Mesenchymal stem cell (in vitro differentiated cells and primary cell): ENCODE data around the gene TMEM178A.

ENCODE experiments used
- DNase-seq: peaks from one replicate; pipeline ENCODE4 v3.0.0-alpha.2; 2013
- H2AFZ ChIP-seq: one replicate; pipeline ENCODE4 v1.6.1; 2013; ENCODE audit warnings: low read depth, mild to moderate bottlenecking, control low read depth, inconsistent platforms, low read length, moderate library complexity
- H2AK5ac ChIP-seq: 2 replicates; pipeline ENCODE4 v1.6.1; 2013; ENCODE audit warnings: low read length, moderate library complexity, mild to moderate bottlenecking, inconsistent platforms; ENCODE audit not compliant: severe bottlenecking
- H2BK120ac ChIP-seq: one replicate; pipeline ENCODE4 v1.6.1; 2013; ENCODE audit warnings: low read depth, mild to moderate bottlenecking, inconsistent platforms, low read length, moderate library complexity
- H2BK12ac ChIP-seq, 2 experiments: one replicate each; pipeline ENCODE4 v1.6.1; 2013; ENCODE audit warnings: inconsistent platforms in 2 of 2, low read length in 2 of 2, mild to moderate bottlenecking in 2 of 2, moderate library complexity in 2 of 2, control low read depth in 1 of 2
- H2BK15ac ChIP-seq: one replicate; pipeline ENCODE4 v1.6.1; 2013; ENCODE audit warnings: mild to moderate bottlenecking, low read depth, inconsistent platforms; ENCODE audit not compliant: poor library complexity, severe bottlenecking
- H2BK5ac ChIP-seq: 2 replicates; pipeline ENCODE4 v1.6.1; 2013; ENCODE audit warnings: low read depth, mild to moderate bottlenecking, low read length, control low read depth, inconsistent platforms; ENCODE audit not compliant: poor library complexity, severe bottlenecking
- H3K14ac ChIP-seq, 2 experiments: one replicate each; pipeline ENCODE4 v1.6.1; 2013; ENCODE audit warnings: inconsistent platforms in 2 of 2, low read length in 2 of 2, control low read depth in 1 of 2, mild to moderate bottlenecking in 1 of 2, moderate library complexity in 1 of 2
- H3K18ac ChIP-seq, 2 experiments: one replicate each; pipeline ENCODE4 v1.6.1; 2013; ENCODE audit warnings: inconsistent platforms in 2 of 2, low read length in 2 of 2, control low read depth in 1 of 2, low read depth in 1 of 2, mild to moderate bottlenecking in 1 of 2
- H3K23ac ChIP-seq, 2 experiments: one replicate each; pipeline ENCODE4 v1.6.1; 2013; ENCODE audit warnings: inconsistent platforms in 2 of 2, low read length in 2 of 2, mild to moderate bottlenecking in 2 of 2, moderate library complexity in 2 of 2, control low read depth in 1 of 2
- H3K27ac ChIP-seq: 2 replicates; pipeline ENCODE4 v1.5.1; 2013; ENCODE audit warnings: mild to moderate bottlenecking, moderate library complexity, low read length, control low read depth, inconsistent platforms; ENCODE audit not compliant: poor library complexity, severe bottlenecking
- H3K27me3 ChIP-seq, 2 experiments: 2 replicates each; pipeline versions ENCODE4 v1.6.1 to v1.7.0; 2013; ENCODE audit warnings: low read length in 2 of 2, mild to moderate bottlenecking in 2 of 2, moderate library complexity in 2 of 2, control low read depth in 1 of 2, inconsistent platforms in 1 of 2; ENCODE audit not compliant: control insufficient read depth in 1 of 2, insufficient read depth in 1 of 2
- H3K36me3 ChIP-seq, 2 experiments: 2 replicates each; pipeline versions ENCODE4 v1.6.1 to v1.7.0; 2013; ENCODE audit warnings: low read length in 2 of 2, control low read depth in 1 of 2, inconsistent platforms in 1 of 2, low read depth in 1 of 2, mild to moderate bottlenecking in 1 of 2; ENCODE audit not compliant: insufficient read depth in 2 of 2, control insufficient read depth in 1 of 2
- H3K4ac ChIP-seq, 2 experiments: one replicate each; pipeline ENCODE4 v1.6.1; 2013; ENCODE audit warnings: inconsistent platforms in 2 of 2, low read length in 2 of 2, mild to moderate bottlenecking in 2 of 2, moderate library complexity in 2 of 2, control low read depth in 1 of 2, low read depth in 1 of 2
- H3K4me1 ChIP-seq: 2 replicates; pipeline ENCODE4 v1.6.1; 2013; ENCODE audit warnings: low read depth, low read length, control low read depth; ENCODE audit not compliant: control insufficient read depth, insufficient read depth
- H3K4me2 ChIP-seq: 2 replicates; pipeline ENCODE4 v1.6.1; 2013; ENCODE audit warnings: low read length, mild to moderate bottlenecking, inconsistent platforms; ENCODE audit not compliant: poor library complexity, severe bottlenecking
- H3K4me3 ChIP-seq, 2 experiments: 2 replicates each; pipeline versions ENCODE4 v1.5.1 to v1.7.0; 2013; ENCODE audit warnings: low read length in 2 of 2, mild to moderate bottlenecking in 2 of 2, control low read depth in 1 of 2, low read depth in 1 of 2; ENCODE audit not compliant: insufficient read depth in 1 of 2
- H3K79me1 ChIP-seq: replicated peaks from 2 replicates; pipeline ENCODE4 v1.6.1; 2013; ENCODE audit warnings: mild to moderate bottlenecking, control low read depth, low read length, inconsistent platforms; ENCODE audit not compliant: poor library complexity, severe bottlenecking
- H3K9ac ChIP-seq: 2 replicates; pipeline ENCODE4 v1.7.0; 2013; ENCODE audit warnings: mild to moderate bottlenecking, low read length, moderate library complexity
- H3K9me3 ChIP-seq: 2 replicates; pipeline ENCODE4 v1.7.0; 2013; ENCODE audit warnings: mild to moderate bottlenecking, low read length; ENCODE audit not compliant: control insufficient read depth
- H4K8ac ChIP-seq: one replicate; pipeline ENCODE4 v1.6.1; 2013; ENCODE audit warnings: inconsistent platforms, mild to moderate bottlenecking, low read length, moderate library complexity
- H4K91ac ChIP-seq: one replicate; pipeline ENCODE4 v1.6.1; 2013; ENCODE audit warnings: mild to moderate bottlenecking, low read length, inconsistent platforms
- WGBS: methylation state at CpG from one replicate; pipeline ENCODE4 v1.1.7; 2013; ENCODE audit warnings: mixed read lengths; 5-methylcytosine and 5-hydroxymethylcytosine counted together

TMEM178A gene

DNA sequence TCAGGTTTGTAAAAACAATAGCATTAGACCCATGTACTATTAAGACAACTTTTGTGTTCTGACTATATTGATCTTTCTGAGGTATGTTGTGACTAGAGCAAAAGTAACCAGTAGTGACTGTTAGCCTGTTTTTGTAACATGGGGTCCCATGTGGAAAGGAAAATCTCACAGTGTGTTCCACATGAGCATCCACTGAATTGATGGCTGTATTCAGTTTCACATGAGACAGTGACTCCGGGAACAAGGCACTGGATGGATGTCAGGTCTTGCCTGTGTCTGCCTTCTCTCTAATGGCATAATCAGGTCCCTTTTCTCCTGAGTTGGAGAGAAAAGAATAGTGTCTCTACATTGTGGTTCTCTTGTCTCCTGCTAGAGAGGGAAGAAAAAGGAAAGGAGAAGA is 27.5 kb downstream of the TMEM178A start:
- Histone ChIP-seq H2BK5ac (no peak overlapping the region), H3K18ac (no peak overlapping the region), H3K4me1 (peaks cover 4% of the 10 kb centered on the region), H2BK12ac (peak overlapping the region in 1 of 2 experiments; percentile 24), H4K8ac (no peak overlapping the region), H3K27ac (no peak overlapping the region), H3K36me3 (no peaks in the 10 kb centered on the region), H2AFZ (no peak overlapping the region), H3K4me3 (no peak overlapping the region), H2AK5ac (no peak overlapping the region), H3K9ac (no peak overlapping the region), H2BK120ac (no peak overlapping the region), H3K4ac (peak overlapping the region in 1 of 2 experiments; percentile 32), H3K79me1 (no peaks in the 10 kb centered on the region), H2BK15ac (no peak overlapping the region), H3K14ac (no peak overlapping the region), H3K9me3 (peaks cover 13% of the 10 kb centered on the region), H3K27me3 (no peaks in the 10 kb centered on the region), H3K4me2 (no peak overlapping the region), H3K23ac (no peak overlapping the region), H4K91ac (no peak overlapping the region)
- no peak for DNase-seq
- 95% methylated on average over 1 of the region's 1 CpG for WGBS

DNA sequence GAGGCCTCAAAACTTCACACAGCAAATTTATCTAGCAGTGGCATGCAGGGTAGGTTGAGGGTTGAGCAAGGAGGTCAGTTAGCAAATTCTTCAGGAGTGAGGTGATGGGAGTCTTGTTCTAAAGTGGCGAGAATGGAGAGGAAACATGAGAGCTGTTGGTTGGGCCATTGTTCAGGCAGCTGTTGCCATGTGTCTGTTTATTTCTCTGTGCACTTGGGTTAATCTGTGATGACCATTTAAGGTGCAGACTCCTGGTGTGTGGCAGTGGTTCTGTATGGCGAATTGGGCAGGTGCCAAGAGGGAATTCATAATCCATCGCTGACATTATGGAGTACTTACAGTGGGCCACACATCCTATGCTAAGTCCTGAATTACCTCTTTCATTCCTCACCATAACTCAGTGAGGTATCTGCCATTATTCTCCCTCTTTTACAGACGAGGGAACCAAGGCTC is 30.4 kb downstream of the TMEM178A start:
- Histone ChIP-seq H3K27ac (peak overlapping the region; percentile 92), H3K9ac (peak overlapping the region; percentile 21), H3K4ac (peak overlapping the region in 1 of 2 experiments; percentile 31)

GRCh38 chr2:39696838-39697237 is 31.1 kb downstream of the TMEM178A start:
- Histone ChIP-seq H2BK5ac (no peak overlapping the region), H4K8ac (no peak overlapping the region), H3K27ac (peak overlapping the region; percentile 92), H2BK15ac (no peak overlapping the region), H3K36me3 (no peaks in the 10 kb centered on the region), H2AK5ac (no peak overlapping the region), H3K9ac (peak overlapping the region; percentile 21), H3K9me3 (peaks cover 21% of the 10 kb centered on the region), H4K91ac (no peak overlapping the region), H3K4me2 (no peak overlapping the region), H3K18ac (no peak overlapping the region), H2BK12ac (no peak overlapping the region), H3K27me3 (no peaks in the 10 kb centered on the region), H3K23ac (no peak overlapping the region), H3K4ac (no peak overlapping the region), H3K79me1 (no peaks in the 10 kb centered on the region), H3K4me3 (no peak overlapping the region), H3K14ac (no peak overlapping the region), H2AFZ (no peak overlapping the region), H3K4me1 (peaks cover 4% of the 10 kb centered on the region), H2BK120ac (no peak overlapping the region)
- peak; percentile 76 for DNase-seq
- no CpG with 5 or more reads among the region's 1 CpG for WGBS

More for the DNA sequence above, 30.4 kb downstream of the TMEM178A start:
- H2AK5ac ChIP-seq = peak overlapping the region; percentile 33
- no peak overlapping the region for H3K23ac ChIP-seq
- no peak overlapping the region for H2BK120ac ChIP-seq
- H3K4me2 ChIP-seq = no peak overlapping the region
- H4K8ac ChIP-seq = peak overlapping the region; percentile 35
- 63% methylated on average over 4 of the region's 4 CpGs for WGBS
- H3K27me3 ChIP-seq = no peaks in the 10 kb centered on the region
- no peak overlapping the region for H3K4me3 ChIP-seq
- peak overlapping the region; percentile 71 for H2BK5ac ChIP-seq
- no peak overlapping the region for H2AFZ ChIP-seq
- no peaks in the 10 kb centered on the region for H3K79me1 ChIP-seq
- no peak overlapping the region for H3K14ac ChIP-seq
- peak overlapping the region in 1 of 2 experiments; percentile 5 for H3K18ac ChIP-seq
- H3K36me3 ChIP-seq = no peaks in the 10 kb centered on the region
- H2BK12ac ChIP-seq = peak overlapping the region; percentile 79 to 94
- H2BK15ac ChIP-seq = no peak overlapping the region
- peak overlapping the region; percentile 18 for H4K91ac ChIP-seq
- peaks cover 18% of the 10 kb centered on the region for H3K9me3 ChIP-seq
- peak; percentile 88 for DNase-seq
- peaks cover 4% of the 10 kb centered on the region for H3K4me1 ChIP-seq

DNA sequence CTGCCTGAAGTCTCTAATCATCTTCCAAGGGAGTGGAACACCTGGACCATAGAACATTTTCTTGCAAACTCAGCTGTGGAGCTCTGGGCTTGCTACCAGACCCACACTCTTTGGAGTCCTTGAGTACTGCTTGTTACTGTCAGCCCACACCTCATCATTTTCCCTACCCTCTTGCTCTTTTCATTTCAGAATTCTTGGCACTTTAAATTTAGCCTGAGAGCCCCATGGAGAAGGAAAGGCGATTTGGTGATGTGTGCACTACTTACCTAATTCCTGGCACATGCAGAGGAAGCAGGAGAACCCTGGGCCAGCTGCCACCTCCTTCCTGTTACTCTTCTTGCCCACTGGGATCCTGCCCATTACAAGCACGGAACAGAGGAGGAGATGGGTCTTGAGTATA is 31.7 kb downstream of the TMEM178A start:
- Histone ChIP-seq H3K18ac (no peak overlapping the region), H3K4me1 (peaks cover 4% of the 10 kb centered on the region), H2AK5ac (no peak overlapping the region), H2BK5ac (no peak overlapping the region), H3K4me3 (no peak overlapping the region), H3K4ac (peak overlapping the region in 1 of 2 experiments; percentile 0), H2BK12ac (peak overlapping the region in 1 of 2 experiments; percentile 8), H3K27me3 (no peaks in the 10 kb centered on the region), H3K4me2 (no peak overlapping the region), H2AFZ (no peak overlapping the region), H3K36me3 (no peaks in the 10 kb centered on the region), H2BK120ac (no peak overlapping the region), H3K79me1 (no peaks in the 10 kb centered on the region), H3K23ac (no peak overlapping the region), H4K8ac (no peak overlapping the region), H3K9me3 (peaks cover 27% of the 10 kb centered on the region), H3K27ac (peak overlapping the region; percentile 25), H2BK15ac (no peak overlapping the region), H4K91ac (no peak overlapping the region), H3K9ac (no peak overlapping the region), H3K14ac (no peak overlapping the region)
- 100% methylated on average over 1 of the region's 2 CpGs for WGBS
- DNase-seq = no peak
